HG02623 (cell line): Measurements from ENCODE around the gene GANAB.
"Not testable (repeated sequence)": the region's sequence is repeated elsewhere in the genome, so short reads cannot be mapped to it uniquely, and the experiment has no call there.

ENCODE experiments used
- ATAC-seq: cut with Tn5 transposase; IDR thresholded peaks from one replicate; pipeline ENCODE4 v1.9.1; 2021; ENCODE audit warnings: moderate library complexity; ENCODE audit not compliant: unreplicated experiment

The GANAB gene

DNA sequence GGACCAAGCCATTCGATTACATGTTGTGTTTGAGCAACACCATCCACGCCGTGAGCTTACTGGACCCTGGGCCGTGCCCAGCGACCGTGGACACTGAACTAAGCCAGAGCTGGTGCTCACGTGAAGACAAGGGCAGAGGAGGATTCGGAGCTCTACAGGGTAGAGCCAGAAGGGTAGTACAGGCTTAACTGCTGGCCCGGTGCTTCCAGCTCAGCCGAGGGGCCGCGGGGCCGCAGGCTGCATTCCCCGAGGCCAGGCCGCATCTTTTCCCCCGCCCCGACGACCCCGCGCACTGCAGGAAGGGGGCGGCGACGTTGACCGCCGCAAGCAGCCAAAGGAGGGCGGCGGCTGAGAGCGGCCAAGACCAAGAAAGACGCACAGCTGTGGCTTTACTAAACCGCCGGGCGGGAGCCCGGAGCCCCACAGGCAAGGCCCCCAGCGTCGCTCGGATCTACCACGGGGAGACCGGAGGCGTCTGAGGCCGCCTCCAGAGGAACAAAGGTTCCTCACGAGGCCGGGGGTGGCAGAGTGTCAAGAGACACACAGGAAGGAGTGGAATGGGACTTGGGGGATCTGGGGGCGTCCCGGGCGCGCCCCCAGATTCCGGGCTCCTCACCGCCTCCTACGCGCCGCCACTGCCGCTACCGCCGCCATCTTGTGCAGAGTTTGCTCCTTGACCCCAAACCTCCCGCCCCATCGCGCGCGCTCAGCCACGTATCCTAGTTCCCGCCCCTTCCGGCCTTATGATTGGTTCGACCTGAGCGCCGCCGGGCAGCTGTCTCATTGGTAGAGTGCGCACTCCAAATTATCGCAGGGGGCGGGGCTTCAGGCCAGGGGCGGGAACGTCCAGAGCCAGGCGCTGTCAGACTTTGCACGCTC lies at the start of gene GANAB:
TSS of gene GANAB (minus strand) at position 668 of the 879 bp plus-strand sequence. CDS start at position 654, 14 bp downstream.
- peak; percentile 87 for ATAC-seq

- ATAC-seq: no peak
Measured at GRCh38 chr11:62694455-62695167, 48.2 kb upstream of the GANAB start.

DNA sequence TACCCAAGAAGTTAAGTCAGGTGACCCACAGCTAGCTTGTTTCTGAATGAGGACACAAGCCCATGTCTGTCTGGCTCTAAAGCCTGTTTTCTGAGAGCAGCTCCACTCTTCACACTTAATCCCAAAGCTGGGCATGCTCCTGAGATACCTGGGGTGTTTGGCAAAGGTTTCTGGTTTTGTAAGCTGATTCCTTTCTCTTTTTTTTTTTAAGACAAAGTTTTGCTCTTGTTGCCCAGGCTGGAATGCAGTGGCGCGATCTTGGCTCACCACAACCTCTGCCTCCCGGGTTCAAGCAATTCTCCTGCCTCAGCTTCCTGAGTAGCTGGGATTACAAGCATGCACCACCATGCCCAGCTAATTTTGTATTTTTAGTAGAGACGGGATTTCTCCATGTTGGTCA lies 47.2 kb upstream of the GANAB start:
- not testable (repeated sequence) for ATAC-seq

GRCh38 chr11:62689421-62690183 lies 43.2 kb upstream of the GANAB start, which contains the start of gene LRRN4CL:
Gene LRRN4CL (minus strand): TSS chr11:62689530. CDS start chr11:62688508, 1,022 bp downstream.
- no peak for ATAC-seq

DNA sequence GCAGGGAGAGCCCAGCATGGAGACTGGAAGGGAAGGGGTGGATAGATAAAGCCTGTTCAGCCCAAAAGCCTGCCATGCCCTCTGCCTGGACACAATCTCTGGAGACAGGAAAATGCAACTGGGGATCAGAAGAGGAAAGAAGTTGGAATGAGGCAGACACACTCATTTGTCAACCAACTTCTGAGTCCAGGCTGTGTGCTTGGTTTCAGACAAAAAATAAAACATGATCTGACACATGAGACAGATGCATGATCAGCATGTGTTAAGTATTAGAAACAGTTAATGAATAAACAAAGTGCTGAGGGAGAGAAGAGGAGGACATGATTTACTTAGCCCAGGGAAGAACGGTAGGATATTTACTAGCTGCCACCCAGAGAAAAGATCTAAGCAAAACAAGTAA lies 42.1 kb upstream of the GANAB start:
- no peak for ATAC-seq

DNA sequence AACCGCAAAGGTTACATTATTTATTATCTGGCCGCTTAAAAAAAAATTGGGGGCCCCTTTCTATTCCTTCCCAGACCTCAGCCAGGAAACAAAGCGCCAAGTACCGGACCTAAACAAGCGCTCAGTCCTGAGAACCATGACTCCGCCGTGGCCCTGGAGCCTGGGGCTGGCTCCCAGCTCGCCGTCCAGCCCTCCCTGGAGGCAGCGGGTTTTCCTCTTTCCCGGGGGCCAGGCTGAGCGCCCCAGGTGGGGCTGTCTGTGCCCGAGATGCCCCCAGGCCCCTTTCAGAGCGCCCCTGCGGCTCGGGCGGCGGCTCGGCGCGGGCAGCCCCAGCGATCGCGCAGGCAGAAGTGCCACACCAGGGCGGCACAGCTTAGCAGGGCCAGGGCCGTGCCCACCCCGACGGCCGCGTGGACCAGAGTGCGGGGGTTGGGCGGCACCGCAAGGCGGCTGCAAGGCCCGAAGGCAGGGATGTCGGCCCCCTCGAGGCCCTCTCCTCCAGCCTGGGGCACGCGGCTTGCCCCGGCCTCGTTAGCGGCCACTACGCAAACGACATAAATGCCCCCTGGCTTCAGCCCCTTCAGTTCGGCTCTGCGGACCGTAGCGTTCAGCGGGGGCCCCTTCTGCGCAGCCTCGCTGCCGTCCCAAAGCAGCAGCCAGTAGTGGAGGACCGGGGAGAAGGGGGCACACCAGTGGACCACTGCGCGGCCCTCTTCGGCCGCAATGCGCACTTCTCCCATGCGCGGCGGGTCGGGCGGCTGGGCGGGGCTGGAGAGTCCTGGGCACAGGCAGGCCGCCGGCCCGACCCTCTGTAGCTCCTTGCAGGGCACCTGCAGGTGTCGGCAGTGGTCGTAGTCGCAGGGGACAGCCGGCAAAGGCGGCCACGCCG lies 41.3 kb upstream of the GANAB start:
- ATAC-seq: no peak

- no peak for ATAC-seq
Measured at GRCh38 chr11:62682518-62682917, 36.1 kb upstream of the GANAB start.

DNA sequence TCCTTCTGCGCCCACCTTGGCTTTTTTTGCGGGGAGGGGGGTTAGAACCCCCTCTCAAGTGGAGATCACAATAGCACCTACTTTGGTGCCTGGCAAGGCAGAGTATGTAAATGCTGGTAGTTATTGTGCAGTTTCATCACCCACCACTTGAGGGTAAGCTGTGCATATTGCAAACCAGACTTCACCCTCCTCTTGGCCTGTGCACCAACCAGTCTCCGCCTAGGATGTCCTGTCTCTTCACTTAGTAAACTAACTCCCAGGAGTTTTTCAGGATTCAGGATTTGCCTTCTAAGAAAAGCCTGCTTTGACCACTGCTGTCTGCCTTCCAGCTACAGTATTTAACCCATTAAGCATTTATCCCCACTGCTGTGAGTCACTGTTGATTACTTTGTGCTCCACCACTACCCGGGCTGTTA lies 34.4 kb upstream of the GANAB start:
- ATAC-seq: no peak

GRCh38 chr11:62678770-62679696 lies 32.6 kb upstream of the GANAB start, which contains the start of gene UBXN1:
Gene UBXN1 (minus strand): TSS chr11:62679073. CDS start chr11:62678923, 150 bp downstream.
- ATAC-seq: peak; percentile 54

GRCh38 chr11:62678433-62678769 lies 32.0 kb upstream of the GANAB start:
- no peak for ATAC-seq

GRCh38 chr11:62677714-62678113 lies 31.3 kb upstream of the GANAB start:
- no peak for ATAC-seq

DNA sequence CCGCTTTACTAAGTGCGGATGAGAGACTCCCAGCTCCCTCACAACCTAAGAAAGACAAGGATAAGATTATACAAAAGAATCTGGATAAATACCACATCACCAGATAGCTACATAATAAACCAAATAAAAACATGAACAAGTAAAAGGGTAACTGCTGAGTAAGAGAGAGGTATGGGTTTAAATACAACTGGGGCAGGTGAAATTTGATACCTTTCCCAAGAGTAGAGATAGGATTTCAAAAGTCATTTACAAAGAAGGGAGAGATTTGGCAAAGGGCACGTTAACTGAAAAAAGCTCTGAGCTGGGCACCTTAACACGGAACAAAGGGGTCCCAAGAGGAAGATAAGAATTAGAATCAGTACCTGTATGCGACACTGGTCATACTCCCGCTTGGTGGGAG lies 30.7 kb upstream of the GANAB start:
- no peak for ATAC-seq

DNA sequence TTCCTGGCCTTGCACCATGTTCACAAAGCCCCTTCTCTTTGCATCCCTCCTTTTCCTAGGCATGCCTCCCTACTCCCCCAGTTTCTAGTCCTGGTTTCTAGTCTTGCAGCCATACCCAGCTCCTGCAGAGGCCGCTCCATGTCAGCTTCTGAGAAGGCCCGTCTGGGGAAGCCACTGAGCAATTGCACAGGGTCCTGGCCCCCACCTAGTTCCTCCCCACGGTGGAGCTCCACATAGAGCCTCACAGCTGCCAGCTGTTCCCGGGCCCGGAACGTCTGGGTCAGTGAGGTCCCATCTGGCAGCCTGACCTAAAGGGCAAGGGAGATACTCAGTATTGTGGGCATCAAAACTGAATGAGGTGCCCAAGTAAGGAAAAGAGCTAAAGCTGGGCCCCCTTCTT lies 30.3 kb upstream of the GANAB start:
- ATAC-seq: no peak

DNA sequence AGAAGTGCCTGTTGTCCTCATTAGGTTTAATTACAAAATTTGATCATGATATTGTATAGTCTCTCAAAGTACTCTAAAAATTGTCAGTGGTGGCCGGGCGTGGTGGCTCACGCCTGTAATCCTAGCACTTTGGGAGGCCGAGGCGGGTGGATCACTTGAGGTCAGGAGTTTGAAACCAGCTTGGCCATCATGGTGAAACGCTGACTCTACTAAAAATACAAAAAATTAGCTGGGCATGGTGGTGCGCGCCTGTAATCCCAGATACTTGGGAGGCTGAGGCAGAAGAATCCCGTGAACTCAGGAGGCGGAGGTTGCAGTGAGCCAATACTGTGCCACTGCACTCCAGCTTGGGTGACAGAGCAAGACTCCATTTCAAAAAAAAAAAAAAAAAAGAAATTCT lies 29.0 kb upstream of the GANAB start:
- not testable (repeated sequence) for ATAC-seq

GRCh38 chr11:62673196-62673525 lies 26.7 kb upstream of the GANAB start:
- no peak for ATAC-seq

DNA sequence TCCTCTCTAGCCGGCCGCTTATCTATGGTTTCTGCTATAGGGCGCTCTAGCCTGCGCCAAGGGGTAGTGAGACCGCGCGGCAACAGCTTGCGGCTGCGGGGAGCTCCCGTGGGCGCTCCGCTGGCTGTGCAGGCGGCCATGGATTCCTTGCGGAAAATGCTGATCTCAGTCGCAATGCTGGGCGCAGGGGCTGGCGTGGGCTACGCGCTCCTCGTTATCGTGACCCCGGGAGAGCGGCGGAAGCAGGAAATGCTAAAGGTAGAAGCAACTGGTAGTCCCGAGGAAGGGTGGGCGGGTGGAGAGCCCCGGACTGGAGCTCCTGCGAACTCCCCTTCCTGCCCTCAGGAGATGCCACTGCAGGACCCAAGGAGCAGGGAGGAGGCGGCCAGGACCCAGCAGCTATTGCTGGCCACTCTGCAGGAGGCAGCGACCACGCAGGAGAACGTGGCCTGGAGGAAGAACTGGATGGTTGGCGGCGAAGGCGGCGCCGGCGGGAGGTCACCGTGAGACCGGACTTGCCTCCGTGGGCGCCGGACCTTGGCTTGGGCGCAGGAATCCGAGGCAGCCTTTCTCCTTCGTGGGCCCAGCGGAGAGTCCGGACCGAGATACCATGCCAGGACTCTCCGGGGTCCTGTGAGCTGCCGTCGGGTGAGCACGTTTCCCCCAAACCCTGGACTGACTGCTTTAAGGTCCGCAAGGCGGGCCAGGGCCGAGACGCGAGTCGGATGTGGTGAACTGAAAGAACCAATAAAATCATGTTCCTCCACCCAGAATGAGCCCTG lies 25.4 kb upstream of the GANAB start, which contains the start of the genes LBHD1 and UQCC3:
TSS of gene LBHD1 (minus strand) at position 660 of the 782 bp plus-strand sequence. CDS start 2,236 bp downstream, outside the sequence.
TSS of gene UQCC3 (plus strand) at position 66 of the 782 bp plus-strand sequence. CDS start at position 139, 73 bp downstream.
- ATAC-seq: peak; percentile 49

GRCh38 chr11:62671236-62671607 lies 24.8 kb upstream of the GANAB start:
- ATAC-seq: no peak

DNA sequence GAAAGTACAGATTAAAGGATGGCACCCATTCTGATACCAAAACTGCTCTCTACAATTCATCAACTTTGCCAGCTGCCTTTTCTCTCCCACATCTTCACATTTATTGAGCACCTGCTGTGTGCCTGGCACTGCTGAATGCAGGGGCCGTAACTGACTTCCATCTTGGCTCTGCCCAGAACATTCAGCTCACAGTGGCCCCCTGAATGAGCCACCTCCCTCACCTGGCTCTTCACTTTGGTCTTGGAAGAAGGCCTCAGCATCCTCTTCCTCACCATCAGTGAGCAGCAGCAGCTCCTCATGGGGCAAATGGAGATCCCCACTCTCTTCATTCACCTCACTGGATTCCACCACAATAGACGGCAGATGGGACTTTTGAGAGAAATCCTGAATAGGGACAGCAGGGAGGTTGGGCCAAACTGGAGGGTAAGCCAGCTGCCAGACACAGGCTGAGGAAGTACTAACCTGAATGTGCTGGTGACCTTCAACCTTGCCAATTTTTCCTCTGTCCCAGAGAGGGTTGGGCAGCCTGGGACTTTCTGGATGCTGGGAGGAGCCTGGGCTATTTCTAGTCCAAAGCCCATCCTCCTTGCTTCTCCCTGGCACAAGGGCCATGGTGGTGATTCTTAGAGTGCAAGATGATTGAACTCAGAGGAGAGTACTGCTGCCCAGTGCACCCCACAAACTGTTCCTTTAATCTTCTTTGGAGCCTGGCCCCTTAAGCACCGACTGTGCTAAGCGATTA lies 23.2 kb upstream of the GANAB start:
- no peak for ATAC-seq
